Thyroid gland (tissue), 4 donors: ENCODE results near the gene CACTIN.

Experiments used
- POLR2A ChIP-seq, 2 donors: fragments of 450-650 bp; IDR thresholded peaks; one replicate each; pipeline ENCODE4 v1.6.1; 2017; ENCODE audit warnings: antibody characterized with exemption in 2 of 2, mild to moderate bottlenecking in 2 of 2, moderate library complexity in 1 of 2
- TF ChIP-seq, protein P1 (sequence below), 6 experiments: fragments of 200-600 bp in 3 of 6; fragments of 450-650 bp in 3 of 6; sonication (generic) in 3 of 6; IDR thresholded peaks; one replicate each; pipeline ENCODE4 v1.5.1; 2016 to 2019; ENCODE audit warnings: antibody characterized with exemption in 6 of 6, mild to moderate bottlenecking in 2 of 6, inconsistent platforms in 1 of 6, moderate library complexity in 1 of 6

DNA sequence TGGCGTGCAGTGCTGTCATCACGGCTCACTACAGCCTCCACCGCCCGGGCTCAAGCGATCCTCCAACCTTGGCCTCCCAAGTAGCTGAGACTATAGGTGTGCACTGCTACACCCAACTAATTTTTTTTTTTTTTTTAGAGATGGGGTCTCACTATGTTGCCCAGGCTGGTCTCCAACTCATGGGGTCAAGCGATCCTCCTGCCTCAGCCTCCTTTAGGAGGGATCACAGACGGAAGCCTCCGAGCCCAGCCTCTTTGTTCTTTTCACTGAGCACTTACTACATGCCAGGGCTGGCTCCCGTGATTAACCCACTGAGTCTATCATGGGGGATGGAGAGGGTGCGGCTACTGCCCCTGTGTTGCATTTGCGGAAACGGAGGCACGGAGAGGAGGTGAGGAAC lies 12.9 kb upstream of the CACTIN start:
- no peak for TF ChIP-seq POLR2A (IDR thresholded peaks at IDR 0.05)
- TF ChIP-seq, protein P1, sequence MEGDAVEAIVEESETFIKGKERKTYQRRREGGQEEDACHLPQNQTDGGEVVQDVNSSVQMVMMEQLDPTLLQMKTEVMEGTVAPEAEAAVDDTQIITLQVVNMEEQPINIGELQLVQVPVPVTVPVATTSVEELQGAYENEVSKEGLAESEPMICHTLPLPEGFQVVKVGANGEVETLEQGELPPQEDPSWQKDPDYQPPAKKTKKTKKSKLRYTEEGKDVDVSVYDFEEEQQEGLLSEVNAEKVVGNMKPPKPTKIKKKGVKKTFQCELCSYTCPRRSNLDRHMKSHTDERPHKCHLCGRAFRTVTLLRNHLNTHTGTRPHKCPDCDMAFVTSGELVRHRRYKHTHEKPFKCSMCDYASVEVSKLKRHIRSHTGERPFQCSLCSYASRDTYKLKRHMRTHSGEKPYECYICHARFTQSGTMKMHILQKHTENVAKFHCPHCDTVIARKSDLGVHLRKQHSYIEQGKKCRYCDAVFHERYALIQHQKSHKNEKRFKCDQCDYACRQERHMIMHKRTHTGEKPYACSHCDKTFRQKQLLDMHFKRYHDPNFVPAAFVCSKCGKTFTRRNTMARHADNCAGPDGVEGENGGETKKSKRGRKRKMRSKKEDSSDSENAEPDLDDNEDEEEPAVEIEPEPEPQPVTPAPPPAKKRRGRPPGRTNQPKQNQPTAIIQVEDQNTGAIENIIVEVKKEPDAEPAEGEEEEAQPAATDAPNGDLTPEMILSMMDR (IDR thresholded peaks at IDR 0.05): no peak
